H1 (cell line): ENCODE measurements around the gene MBNL1. TPM values are rescaled to one million over a fixed set of nuclear protein-coding genes. Genes with fewer than 3 reads are reported as not detected.

Experiments
- CTCF ChIA-PET: fragments of 300-600 bp; sonication (Branson Sonifier 250); formaldehyde crosslinking; loops from one replicate; lab custom pipeline; 2021; ENCODE audit not compliant: partially characterized antibody; lab: Charles Lee
- POLR2A ChIA-PET: fragments of 300-600 bp; sonication (Branson Sonifier 250); formaldehyde crosslinking; loops from one replicate; lab custom pipeline; 2021; ENCODE audit warnings: inconsistent platforms; ENCODE audit not compliant: partially characterized antibody; lab: Charles Lee
- DNase-seq, 2 experiments: peaks; one replicate each; pipeline versions ENCODE4 v3.0.0 to v3.0.0-alpha.2; 2010 to 2022; ENCODE audit warnings: low spot score in 2 of 2, low read depth in 1 of 2, mixed read lengths in 1 of 2
- FAIRE-seq: peaks from 2 replicates; lab custom pipeline; 2011; peaks lifted over from hg19 to GRCh38; lab: Jason Lieb, UNC
- H2AFZ ChIP-seq: 2 replicates; pipeline ENCODE4 v1.8.1; 2012; ENCODE audit warnings: low read length, inconsistent platforms
- H2AK5ac ChIP-seq: 2 replicates; pipeline ENCODE4 v1.6.1; 2013; ENCODE audit warnings: low read depth, low read length
- H2BK120ac ChIP-seq: replicated peaks from 2 replicates; pipeline ENCODE3; 2013; ENCODE audit warnings: low read depth, low read length, inconsistent platforms
- H2BK12ac ChIP-seq: 2 replicates; pipeline ENCODE4 v1.6.1; 2013; ENCODE audit warnings: low read depth, low read length
- H2BK15ac ChIP-seq: 2 replicates; pipeline ENCODE4 v1.6.1; 2013; ENCODE audit warnings: low read length
- H2BK20ac ChIP-seq: 2 replicates; pipeline ENCODE4 v1.6.1; 2013; ENCODE audit warnings: low read length
- H2BK5ac ChIP-seq: 2 replicates; pipeline ENCODE4 v1.6.1; 2013; ENCODE audit warnings: low read depth, low read length
- H3K14ac ChIP-seq: 2 replicates; pipeline ENCODE4 v1.6.1; 2013; ENCODE audit warnings: inconsistent platforms; ENCODE audit not compliant: insufficient read length
- H3K18ac ChIP-seq: 2 replicates; pipeline ENCODE4 v1.6.1; 2013; ENCODE audit warnings: low read length; ENCODE audit errors: extremely low read depth
- H3K23ac ChIP-seq: 2 replicates; pipeline ENCODE4 v1.6.1; 2013; ENCODE audit warnings: inconsistent platforms; ENCODE audit not compliant: insufficient read length
- H3K23me2 ChIP-seq: 2 replicates; pipeline ENCODE4 v1.6.1; 2013; ENCODE audit warnings: low read depth, low read length
- H3K27ac ChIP-seq: 2 replicates; pipeline ENCODE4 v1.6.1; 2011; ENCODE audit warnings: low read depth, low read length, inconsistent platforms
- H3K27me3 ChIP-seq, 4 experiments: replicated peaks in 1 of 4; 1 replicate in 1 of 4; 2 replicates in 3 of 4; pipeline versions ENCODE4 v1.6.1 to v1.8.1; 2011 to 2013; ENCODE audit warnings: low read length in 3 of 4, mild to moderate bottlenecking in 3 of 4, inconsistent platforms in 2 of 4, mixed read lengths in 2 of 4, moderate library complexity in 1 of 4; ENCODE audit not compliant: control insufficient read depth in 3 of 4, insufficient read depth in 3 of 4; ENCODE audit errors: extremely low read depth in 1 of 4
- H3K36me3 ChIP-seq, 4 experiments: 2 replicates each; pipeline versions ENCODE4 v1.6.1 to v1.8.1; 2011 to 2013; ENCODE audit warnings: mild to moderate bottlenecking in 4 of 4, low read length in 3 of 4, moderate library complexity in 2 of 4, control low read depth in 1 of 4, inconsistent platforms in 1 of 4; ENCODE audit not compliant: insufficient read depth in 4 of 4, control insufficient read depth in 2 of 4
- H3K4ac ChIP-seq: replicated peaks from 2 replicates; pipeline ENCODE3; 2013; ENCODE audit warnings: low read length, low read depth, mixed read lengths, inconsistent platforms; ENCODE audit not compliant: insufficient read length
- H3K4me1 ChIP-seq, 4 experiments: replicated peaks in 1 of 4; 1 replicate in 1 of 4; 2 replicates in 3 of 4; pipeline versions ENCODE4 v1.6.1 to v1.8.1; 2011 to 2013; ENCODE audit warnings: low read length in 3 of 4, inconsistent platforms in 2 of 4, mixed read lengths in 1 of 4; ENCODE audit not compliant: insufficient read depth in 4 of 4, control insufficient read depth in 3 of 4
- H3K4me2 ChIP-seq, 2 experiments: 2 replicates each; pipeline versions ENCODE4 v1.6.1 to v1.8.1; 2011 to 2013; ENCODE audit warnings: low read depth in 2 of 2, low read length in 2 of 2, control low read depth in 1 of 2, inconsistent platforms in 1 of 2, mild to moderate bottlenecking in 1 of 2; ENCODE audit not compliant: insufficient read depth in 1 of 2
- H3K4me3 ChIP-seq, 4 experiments: fragments of 200-600, 300-600 bp in 1 of 4; sonication (generic), shearing (Covaris generic), sonication (Bioruptor Twin) in 1 of 4; 2 replicates each; pipeline versions ENCODE4 v1.5.1 to v1.8.1; 2011 to 2016; ENCODE audit warnings: low read length in 4 of 4, low read depth in 3 of 4, control low read depth in 2 of 4, inconsistent platforms in 2 of 4, mild to moderate bottlenecking in 2 of 4, mixed read lengths in 1 of 4, moderate library complexity in 1 of 4; ENCODE audit not compliant: insufficient read depth in 2 of 4; ENCODE audit errors: extremely low read depth in 1 of 4
- H3K56ac ChIP-seq: replicated peaks from 2 replicates; pipeline ENCODE3; 2013; ENCODE audit warnings: low read depth, mild to moderate bottlenecking, mixed read lengths, low read length, inconsistent platforms; ENCODE audit not compliant: insufficient read length
- H3K79me1 ChIP-seq: 2 replicates; pipeline ENCODE4 v1.6.1; 2013; ENCODE audit warnings: low read depth, low read length, control low read depth
- H3K79me2 ChIP-seq, 2 experiments: 2 replicates each; pipeline versions ENCODE4 v1.6.1 to v1.8.1; 2012 to 2013; ENCODE audit warnings: low read length in 2 of 2, mild to moderate bottlenecking in 2 of 2, inconsistent platforms in 1 of 2; ENCODE audit not compliant: insufficient read depth in 2 of 2, control insufficient read depth in 1 of 2
- H3K9ac ChIP-seq, 4 experiments: replicated peaks in 1 of 4; 1 replicate in 1 of 4; 2 replicates in 3 of 4; pipeline versions ENCODE4 v1.6.1 to v1.8.1; 2011 to 2013; ENCODE audit warnings: low read depth in 3 of 4, low read length in 3 of 4, control low read depth in 2 of 4, mild to moderate bottlenecking in 2 of 4, moderate library complexity in 2 of 4, inconsistent platforms in 1 of 4; ENCODE audit errors: extremely low read depth in 1 of 4
- H3K9me3 ChIP-seq, 2 experiments: 2 replicates each; pipeline versions ENCODE4 v1.6.1 to v1.8.1; 2012 to 2013; ENCODE audit warnings: mild to moderate bottlenecking in 2 of 2, moderate library complexity in 2 of 2, control low read depth in 1 of 2, inconsistent platforms in 1 of 2, low read depth in 1 of 2, low read length in 1 of 2, mixed read lengths in 1 of 2; ENCODE audit not compliant: insufficient read depth in 2 of 2
- H4K20me1 ChIP-seq, 2 experiments: replicated peaks in 1 of 2; 2 replicates each; pipeline versions ENCODE3 to v1.8.1; 2011 to 2013; ENCODE audit warnings: inconsistent platforms in 2 of 2, low read length in 2 of 2, mild to moderate bottlenecking in 1 of 2; ENCODE audit not compliant: insufficient read depth in 2 of 2, control insufficient read depth in 1 of 2
- H4K5ac ChIP-seq: 2 replicates; pipeline ENCODE4 v1.6.1; 2013; ENCODE audit warnings: low read length, low read depth, mixed read lengths, inconsistent platforms; ENCODE audit not compliant: insufficient read length
- H4K8ac ChIP-seq: 2 replicates; pipeline ENCODE4 v1.8.0; 2013; ENCODE audit warnings: mild to moderate bottlenecking, moderate library complexity, low read length, inconsistent platforms; ENCODE audit not compliant: insufficient read depth; ENCODE audit errors: extremely low read depth
- H4K91ac ChIP-seq: replicated peaks from 2 replicates; pipeline ENCODE3; 2013; ENCODE audit warnings: low read length, mixed read lengths, inconsistent platforms; ENCODE audit not compliant: insufficient read length
- BACH1 ChIP-seq: IDR thresholded peaks from 2 replicates; pipeline ENCODE4 v1.6.1; 2012; ENCODE audit warnings: low read length, improper control_type of control experiment
- BRCA1 ChIP-seq: IDR thresholded peaks from 2 replicates; pipeline ENCODE4 v1.6.1; 2012; ENCODE audit warnings: low read depth, low read length, improper control_type of control experiment
- EZH2 ChIP-seq: fragments of 200-600 bp; sonication (generic); IDR thresholded peaks from 2 replicates; pipeline ENCODE4 v1.7.1; 2012; ENCODE audit warnings: low read depth, mild to moderate bottlenecking, moderate library complexity, low read length, inconsistent platforms; ENCODE audit not compliant: severe bottlenecking
- HDAC6 ChIP-seq: IDR thresholded peaks from one replicate; pipeline ENCODE4 v1.7.1; 2012; ENCODE audit warnings: low read depth, mild to moderate bottlenecking, inconsistent platforms, low read length, moderate library complexity
- JUND ChIP-seq: IDR thresholded peaks from 2 replicates; pipeline ENCODE4 v1.6.1; 2011; ENCODE audit warnings: mild to moderate bottlenecking, improper control_type of control experiment, low read length
- KDM5A ChIP-seq: fragments of 200-600 bp; IDR thresholded peaks from 2 replicates; pipeline ENCODE4 v1.7.1; 2012; ENCODE audit warnings: mild to moderate bottlenecking, low read length, inconsistent platforms, mixed read lengths
- MAX ChIP-seq: IDR thresholded peaks from 2 replicates; pipeline ENCODE4 v1.6.1; 2012; ENCODE audit warnings: inconsistent platforms
- POU5F1 ChIP-seq: IDR thresholded peaks from 2 replicates; pipeline ENCODE4 v1.6.1; 2011; ENCODE audit warnings: low read depth, mild to moderate bottlenecking, low read length, moderate library complexity
- RAD21 ChIP-seq, 2 experiments: IDR thresholded peaks in 1 of 2; conservative IDR thresholded peaks in 1 of 2; 2 replicates each; pipeline ENCODE4 v1.6.1; 2011; ENCODE audit warnings: low read depth in 2 of 2, low read length in 2 of 2, improper control_type of control experiment in 1 of 2, inconsistent platforms in 1 of 2, mild to moderate bottlenecking in 1 of 2, moderate library complexity in 1 of 2
- RBBP5 ChIP-seq: IDR thresholded peaks from 2 replicates; pipeline ENCODE4 v1.7.1; 2012; ENCODE audit warnings: low read depth, mild to moderate bottlenecking, inconsistent platforms, low read length, moderate library complexity, borderline replicate concordance
- SIX5 ChIP-seq: IDR thresholded peaks from 2 replicates; pipeline ENCODE4 v1.6.1; 2011; ENCODE audit warnings: mild to moderate bottlenecking, low read depth, low read length
- SP1 ChIP-seq: IDR thresholded peaks from 2 replicates; pipeline ENCODE4 v1.6.1; 2011; ENCODE audit warnings: low read depth, low read length
- SUZ12 ChIP-seq: fragments of 200-600 bp; sonication (generic); IDR thresholded peaks from 2 replicates; pipeline ENCODE4 v1.6.1; 2012; ENCODE audit warnings: mild to moderate bottlenecking, inconsistent platforms, low read length, moderate library complexity, mixed read lengths
- TEAD4 ChIP-seq: IDR thresholded peaks from 2 replicates; pipeline ENCODE4 v1.6.1; 2012; ENCODE audit warnings: low read depth, low read length, inconsistent platforms, mixed read lengths
- YY1 ChIP-seq: IDR thresholded peaks from 2 replicates; pipeline ENCODE4 v1.6.1; 2011; ENCODE audit warnings: low read depth, mild to moderate bottlenecking, low read length
- WGBS, 2 experiments: shearing (Covaris generic) in 1 of 2; methylation state at CpG; one replicate each; pipeline versions ENCODE4 v1.1.6 to v1.1.7; 2013 to 2015; ENCODE audit warnings: low lambda C conversion rate in 2 of 2, mixed read lengths in 2 of 2, inconsistent platforms in 1 of 2, low coverage in 1 of 2, missing lambda C conversion rate in 1 of 2; ENCODE audit not compliant: insufficient replicate concordance in 2 of 2, insufficient coverage in 1 of 2, insufficient read length in 1 of 2; ENCODE audit errors: extremely low coverage in 1 of 2, missing lambda C conversion rate in 1 of 2; 5-methylcytosine and 5-hydroxymethylcytosine counted together
- polyA plus RNA-seq, 7 experiments: library from polyadenylated mRNA; depleted of rRNA in 3 of 7; stranded (reverse) in 5 of 7; unstranded in 2 of 7; fragments of >200 nt in 5 of 7; fragments of 200-250 nt in 2 of 7; gene quantifications; 1 replicate in 5 of 7; 2 replicates in 1 of 7; 4 replicates in 1 of 7; pipeline versions ENCODE4 v1.2.1 to v1.2.3, GENCODE V29; 2011 to 2013; ENCODE audit warnings: missing spikeins in 2 of 7, mixed read lengths in 2 of 7
- total RNA-seq: library from RNA; stranded (reverse); fragmentation: NEBNext Ultra II Directional; extraction: Animal tissue kit (Norgen Biotek cat#: 25700); gene quantifications from 2 replicates; pipeline ENCODE4 v1.2.1, GENCODE V29; 2021

The MBNL1 gene
- total and polyA plus RNA-seq, 2 of the 8 experiments (the other 6 are each of a cell fraction or from before 2014, with no cell fraction given), result 5.0 to 16.4 TPM

GRCh38 chr3:152243301-152243711 is 25.4 kb upstream of the MBNL1 start:
- Histone ChIP-seq H3K79me2 (no peaks in the 10 kb centered on the region), H3K23me2 (no peaks in the 10 kb centered on the region), H3K18ac (no peak overlapping the region), H2AK5ac (no peak overlapping the region), H4K20me1 (no peaks in the 10 kb centered on the region), H2BK120ac (no peak overlapping the region), H4K91ac (no peak overlapping the region), H3K9ac (no peak overlapping the region), H3K4ac (no peak overlapping the region), H3K23ac (no peak overlapping the region), H2BK20ac (no peak overlapping the region), H4K5ac (no peak overlapping the region), H3K4me3 (no peak overlapping the region), H3K27ac (no peak overlapping the region), H4K8ac (no peak overlapping the region), H3K56ac (no peak overlapping the region), H3K14ac (no peak overlapping the region), H3K4me1 (no peaks in the 10 kb centered on the region), H3K36me3 (no peaks in the 10 kb centered on the region), H2BK5ac (no peak overlapping the region), H3K27me3 (no peaks in the 10 kb centered on the region), H3K79me1 (no peaks in the 10 kb centered on the region), H2BK12ac (no peak overlapping the region), H2AFZ (no peak overlapping the region), H3K4me2 (no peak overlapping the region), H2BK15ac (no peak overlapping the region), H3K9me3 (no peaks in the 10 kb centered on the region)
- ChIA-PET CTCF (interaction anchor here (0.7 to 1.2 kb wide), 3 partner anchors 10 to 186 kb away, joined by 3 to 6 read pairs (median 4); no protein-coding TSS in a partner anchor), POLR2A (no interaction called here)
- DNase-seq (no peak), FAIRE-seq (no peak)
- 94% methylated on average over 1 of the region's 1 CpG; no CpG with 5 or more reads in 1 of the 2 experiments for WGBS, 2 experiments
- TF ChIP-seq SUZ12 (no peak), KDM5A (no peak), SP1 (no peak), POU5F1 (no peak), SIX5 (no peak), MAX (no peak), RAD21 (IDR thresholded peaks at IDR 0.05 in 1 of 2, conservative IDR thresholded peaks at IDR 0.05 in 1 of 2; ENCODE audit: low read depth in 2 of 2, low read length in 2 of 2) (no peak), JUND (no peak), EZH2 (no peak), RBBP5 (no peak), HDAC6 (no peak), TEAD4 (no peak), BACH1 (no peak), BRCA1 (no peak), YY1 (no peak)
